Skeletal muscle tissue (tissue), 4 donors: ENCODE measurements around the gene ATP6V1C2. TPM values are rescaled to one million over a fixed set of nuclear protein-coding genes. Genes with fewer than 3 reads are reported as not detected.

ENCODE experiments used
- H3K27ac ChIP-seq: one replicate; pipeline ENCODE4 v1.7.0; 2013; ENCODE audit warnings: mild to moderate bottlenecking, low read depth, low read length, inconsistent platforms
- H3K27me3 ChIP-seq, 3 donors: one replicate each; pipeline ENCODE4 v1.7.0; 2013; ENCODE audit warnings: low read length in 3 of 3; ENCODE audit not compliant: control insufficient read depth in 3 of 3, insufficient read depth in 3 of 3
- H3K36me3 ChIP-seq, 3 donors: one replicate each; pipeline ENCODE4 v1.7.0; 2013; ENCODE audit warnings: low read length in 3 of 3; ENCODE audit not compliant: control insufficient read depth in 3 of 3, insufficient read depth in 3 of 3
- H3K4me1 ChIP-seq, 3 donors: one replicate each; pipeline ENCODE4 v1.7.0; 2013; ENCODE audit warnings: low read length in 3 of 3, mild to moderate bottlenecking in 3 of 3; ENCODE audit not compliant: control insufficient read depth in 3 of 3, insufficient read depth in 3 of 3
- H3K4me3 ChIP-seq, 3 donors: one replicate each; pipeline ENCODE4 v1.7.0; 2013; ENCODE audit warnings: low read length in 3 of 3
- H3K9ac ChIP-seq, 3 donors: one replicate each; pipeline ENCODE4 v1.7.0; 2013; ENCODE audit warnings: low read length in 3 of 3, mild to moderate bottlenecking in 3 of 3, moderate library complexity in 2 of 3, low read depth in 1 of 3
- H3K9me3 ChIP-seq, 3 donors: one replicate each; pipeline ENCODE4 v1.7.0; 2013; ENCODE audit warnings: low read length in 3 of 3; ENCODE audit not compliant: control insufficient read depth in 3 of 3
- total RNA-seq: library from RNA; depleted of rRNA; stranded (reverse); fragments of >200 nt; gene quantifications from one replicate; pipeline ENCODE4 v1.2.3, GENCODE V29; 2014
- donor health status: Osteomylitis.

ATP6V1C2 gene
- total RNA-seq, 1 donor from 2014 or later, result under 0.01 TPM

DNA sequence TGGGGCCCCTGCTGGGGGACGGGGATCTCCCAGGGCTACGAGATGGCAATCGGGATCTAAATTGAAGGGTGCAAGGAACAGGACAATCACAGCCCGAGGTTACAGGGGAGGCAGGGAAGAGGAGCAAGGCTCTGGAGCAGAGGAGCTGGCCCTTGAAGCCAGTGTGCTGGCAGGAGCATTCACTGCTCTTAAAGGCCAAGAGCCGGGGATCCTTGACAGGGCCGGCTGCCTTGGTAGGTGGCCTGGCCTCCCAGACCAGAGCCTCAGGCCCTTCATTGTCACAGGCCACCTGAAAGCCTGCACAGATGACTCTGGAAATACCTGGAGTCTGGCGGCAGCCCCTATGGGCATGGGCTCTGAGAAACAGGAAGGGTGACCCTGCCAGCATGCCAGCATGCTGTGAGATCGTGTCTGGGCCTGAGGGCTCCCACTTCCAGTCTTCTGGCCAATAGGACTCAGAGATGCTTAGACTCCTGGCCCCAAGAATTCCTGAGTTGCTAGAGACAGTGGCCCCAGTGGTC is 52.5 kb downstream of the ATP6V1C2 start:
- H3K4me1 ChIP-seq, result no peaks in the 10 kb centered on the region
- no peaks in the 10 kb centered on the region for H3K9me3 ChIP-seq
- H3K36me3 ChIP-seq, result peaks cover 0 to 6% (median 4%) of the 10 kb centered on the region in 3 donors
- no peak overlapping the region for H3K4me3 ChIP-seq
- no peak overlapping the region for H3K27ac ChIP-seq
- H3K9ac ChIP-seq, result peak overlapping the region in 1 of 3 donors; percentile 3
- peaks cover 0 to 4% (median 0%) of the 10 kb centered on the region in 3 donors for H3K27me3 ChIP-seq

GRCh38 chr2:10774394-10774793 is 53.0 kb downstream of the ATP6V1C2 start:
- no peak overlapping the region for H3K27ac ChIP-seq
- H3K4me1 ChIP-seq, result no peaks in the 10 kb centered on the region
- H3K9me3 ChIP-seq, result no peaks in the 10 kb centered on the region
- H3K36me3 ChIP-seq, result peaks cover 0 to 6% (median 4%) of the 10 kb centered on the region in 3 donors
- no peak overlapping the region for H3K4me3 ChIP-seq
- peaks cover 0 to 4% (median 0%) of the 10 kb centered on the region in 3 donors for H3K27me3 ChIP-seq
- H3K9ac ChIP-seq, result peak overlapping the region in 1 of 3 donors; percentile 3

DNA sequence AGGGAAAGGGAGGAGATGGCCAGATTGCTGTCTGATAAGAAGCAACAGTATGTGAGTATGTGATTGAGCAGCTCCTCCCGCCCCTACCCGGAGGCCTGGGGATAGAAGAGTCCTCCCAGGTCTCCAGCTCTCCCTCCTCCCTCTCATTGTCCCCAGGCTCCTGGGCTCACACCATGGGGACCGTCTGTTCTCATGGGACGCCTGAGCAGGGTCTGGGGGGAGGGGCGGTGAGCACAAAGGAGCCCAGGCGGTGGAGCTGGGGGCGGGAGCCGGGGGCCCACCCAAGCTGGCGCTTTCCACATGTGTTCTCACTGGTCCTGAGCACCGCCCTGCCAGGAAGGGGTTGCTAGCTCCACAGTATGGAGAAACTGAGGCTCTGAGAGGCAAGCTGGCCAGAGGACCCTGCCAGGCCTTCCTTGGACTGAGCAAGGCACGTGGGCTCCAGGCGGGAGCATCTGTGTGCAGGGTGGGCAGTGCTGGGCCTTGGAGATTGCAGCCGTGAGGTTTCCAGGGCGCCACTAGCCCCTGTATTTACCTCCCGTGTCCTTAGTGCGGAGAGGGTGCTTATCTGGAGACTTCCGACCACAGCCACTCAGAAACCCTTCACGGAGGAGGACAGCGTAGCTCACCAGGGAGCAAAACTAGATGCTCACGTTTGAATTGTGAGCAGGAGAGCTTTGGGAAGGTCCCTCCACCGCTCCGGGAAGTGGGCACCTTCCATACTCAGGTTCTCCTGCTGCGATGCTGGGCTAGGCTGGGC is 53.8 kb downstream of the ATP6V1C2 start:
- no peak overlapping the region for H3K27ac ChIP-seq
- no peak overlapping the region for H3K9ac ChIP-seq
- peaks cover 4 to 10% (median 7%) of the 10 kb centered on the region in 3 donors for H3K36me3 ChIP-seq
- H3K27me3 ChIP-seq, result peaks cover 0 to 4% (median 0%) of the 10 kb centered on the region in 3 donors
- H3K4me3 ChIP-seq, result no peak overlapping the region
- H3K9me3 ChIP-seq, result no peaks in the 10 kb centered on the region
- H3K4me1 ChIP-seq, result no peaks in the 10 kb centered on the region

DNA sequence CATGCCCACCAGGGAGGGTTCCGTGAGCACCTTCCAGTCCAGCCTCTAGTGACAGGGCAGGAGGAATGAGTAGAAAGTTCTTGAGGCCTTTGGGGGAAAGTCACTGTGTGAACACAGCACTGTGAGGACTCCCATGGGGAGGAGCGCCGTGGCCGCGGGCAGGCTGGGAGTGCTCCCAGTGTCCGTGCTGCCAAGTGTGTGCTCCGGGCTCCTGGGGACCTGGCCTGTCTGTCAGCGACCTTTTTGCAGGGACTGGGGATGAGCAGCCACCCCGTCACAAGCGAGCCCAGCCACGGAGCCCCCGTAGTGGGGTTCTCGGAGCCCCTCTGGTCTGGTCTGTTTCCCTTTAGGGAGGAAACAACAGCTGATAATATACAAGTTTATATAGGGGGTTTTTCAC is 54.4 kb downstream of the ATP6V1C2 start:
- Histone ChIP-seq H3K27ac (no peak overlapping the region), H3K4me1 (no peaks in the 10 kb centered on the region), H3K27me3 (peaks cover 0 to 4% (median 0%) of the 10 kb centered on the region in 3 donors), H3K9me3 (no peaks in the 10 kb centered on the region), H3K4me3 (no peak overlapping the region), H3K36me3 (peaks cover 9 to 14% (median 12%) of the 10 kb centered on the region in 3 donors), H3K9ac (no peak overlapping the region)

GRCh38 chr2:10776231-10776977 is 55.0 kb downstream of the ATP6V1C2 start:
- no peak overlapping the region for H3K9ac ChIP-seq
- H3K27ac ChIP-seq, result no peak overlapping the region
- no peak overlapping the region for H3K4me3 ChIP-seq
- no peaks in the 10 kb centered on the region for H3K9me3 ChIP-seq
- H3K4me1 ChIP-seq, result no peaks in the 10 kb centered on the region
- peaks cover 14 to 18% (median 15%) of the 10 kb centered on the region in 3 donors for H3K36me3 ChIP-seq
- H3K27me3 ChIP-seq, result no peaks in the 10 kb centered on the region

DNA sequence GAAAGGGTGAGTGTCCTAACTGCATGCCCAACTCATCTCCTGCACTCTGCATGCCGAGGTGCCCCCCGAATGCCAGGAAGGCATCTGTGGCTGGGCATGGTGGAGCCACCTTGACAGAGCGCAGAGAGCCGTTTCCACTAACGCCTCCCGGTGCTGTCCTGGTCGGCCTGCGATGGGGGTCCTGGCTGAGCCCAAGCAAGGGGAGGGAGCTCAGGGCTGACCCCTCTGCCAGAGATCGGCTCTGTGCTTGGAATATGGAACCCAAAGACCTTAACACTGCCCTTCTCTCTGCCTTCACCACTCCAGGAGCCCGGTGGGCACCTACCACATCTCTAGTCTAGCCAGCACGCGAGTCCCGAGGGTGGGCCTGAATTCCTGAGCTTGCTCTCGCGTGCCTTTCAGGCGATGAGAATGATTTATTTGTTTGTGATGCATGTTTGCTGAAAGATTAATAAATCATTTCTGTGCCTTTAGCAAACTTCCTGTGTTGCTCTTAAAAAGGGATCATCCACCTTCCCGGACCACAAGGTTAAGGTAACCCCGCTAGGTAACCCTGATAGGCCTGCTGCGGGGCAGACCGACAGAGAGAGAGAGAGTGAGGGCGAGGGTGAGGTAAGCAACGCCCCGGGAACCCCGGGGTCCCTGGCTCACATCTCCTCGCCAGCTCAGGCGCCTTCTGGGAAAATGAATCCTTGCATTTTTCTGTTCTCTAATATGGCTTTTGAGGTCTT is 55.8 kb downstream of the ATP6V1C2 start:
- Histone ChIP-seq H3K9ac (no peak overlapping the region), H3K9me3 (no peaks in the 10 kb centered on the region), H3K36me3 (peaks cover 19 to 23% (median 23%) of the 10 kb centered on the region in 3 donors), H3K4me3 (no peak overlapping the region), H3K4me1 (no peaks in the 10 kb centered on the region), H3K27me3 (no peaks in the 10 kb centered on the region), H3K27ac (no peak overlapping the region)

- H3K4me3 ChIP-seq, result no peak overlapping the region
- no peaks in the 10 kb centered on the region for H3K9me3 ChIP-seq
- no peak overlapping the region for H3K27ac ChIP-seq
- H3K9ac ChIP-seq, result no peak overlapping the region
- H3K4me1 ChIP-seq, result no peaks in the 10 kb centered on the region
- H3K36me3 ChIP-seq, result peaks cover 22 to 28% (median 24%) of the 10 kb centered on the region in 3 donors
- H3K27me3 ChIP-seq, result no peaks in the 10 kb centered on the region
These were observed 56.7 kb downstream of the ATP6V1C2 start for GRCh38 chr2:10777842-10778723.

- Histone ChIP-seq H3K9me3 (no peaks in the 10 kb centered on the region), H3K9ac (no peak overlapping the region), H3K4me3 (no peak overlapping the region), H3K27ac (no peak overlapping the region), H3K4me1 (no peaks in the 10 kb centered on the region), H3K27me3 (no peaks in the 10 kb centered on the region), H3K36me3 (peaks cover 26 to 29% (median 28%) of the 10 kb centered on the region in 3 donors)
These were observed 57.3 kb downstream of the ATP6V1C2 start for GRCh38 chr2:10778724-10779115.
